C4-2B (cell line): Measurements from ENCODE around the gene PDGFD.

Experiments used
- H3K27ac ChIP-seq: fragments of 450-650 bp; 2 replicates; pipeline ENCODE4 v1.5.1; 2017
- CTCF ChIP-seq: fragments of 450-650 bp; conservative IDR thresholded peaks from 2 replicates; pipeline ENCODE4 v1.5.1; 2017; ENCODE audit warnings: mild to moderate bottlenecking
- ZFX ChIP-seq: fragments of 450-650 bp; IDR thresholded peaks from 2 replicates; pipeline ENCODE4 v1.6.1; 2017

Gene PDGFD

DNA sequence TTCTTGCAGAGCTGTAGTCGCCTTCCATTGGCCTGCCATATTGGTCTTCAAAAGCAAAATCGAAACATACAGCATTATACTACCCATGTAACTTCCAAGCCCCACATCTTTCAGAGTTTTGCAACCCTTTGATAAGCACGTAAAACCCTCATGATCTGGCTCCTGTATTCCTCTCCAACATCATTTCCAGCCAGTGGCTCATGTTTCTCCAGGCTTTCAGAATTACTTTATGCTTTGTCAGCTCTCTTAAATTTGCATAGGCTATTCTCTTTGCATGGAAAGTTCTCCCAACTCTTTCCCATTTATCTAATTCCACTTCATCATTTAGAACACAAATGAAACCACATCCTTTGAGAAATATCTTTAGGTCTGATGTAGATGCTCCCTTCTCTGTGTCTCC, 195.3 kb downstream of the PDGFD start:
- TF ChIP-seq CTCF, result no peak
- TF ChIP-seq ZFX, result no peak
- no peak overlapping the region for H3K27ac ChIP-seq

DNA sequence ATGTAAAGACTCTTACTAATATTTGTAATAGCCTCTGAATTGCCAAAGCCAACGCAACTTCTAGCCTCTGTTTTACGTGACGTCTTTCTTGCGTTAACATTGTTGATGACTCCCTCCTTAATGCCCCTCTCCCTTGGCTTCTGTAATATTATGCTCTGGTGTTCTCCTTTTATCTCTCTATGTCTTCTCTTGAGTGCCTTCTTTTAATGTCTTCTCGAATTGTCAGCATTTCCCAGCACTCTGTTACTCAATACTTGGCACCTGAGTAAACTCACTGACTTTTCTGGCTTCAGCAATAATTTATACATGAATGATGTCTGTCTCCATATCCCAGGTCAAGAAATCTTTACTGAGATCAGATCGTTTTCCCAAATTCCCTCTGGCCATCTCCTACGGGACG, 196.0 kb downstream of the PDGFD start:
- TF ChIP-seq CTCF (no peak), ZFX (no peak)

GRCh38 chr11:103964390-103964789, 199.6 kb downstream of the PDGFD start:
- H3K27ac ChIP-seq, result no peak overlapping the region
- TF ChIP-seq ZFX, result no peak
- TF ChIP-seq CTCF, result no peak; the same call in 1 of the 2 replicates

More for the DNA sequence above, 196.0 kb downstream of the PDGFD start:
- no peak overlapping the region for H3K27ac ChIP-seq

- TF ChIP-seq CTCF (no peak), ZFX (no peak)
- no peak overlapping the region for H3K27ac ChIP-seq
These were observed 200.3 kb downstream of the PDGFD start for GRCh38 chr11:103963648-103964047.

GRCh38 chr11:103961010-103961409, 202.9 kb downstream of the PDGFD start:
- no peak for TF ChIP-seq ZFX
- TF ChIP-seq CTCF, result no peak
- no peak overlapping the region for H3K27ac ChIP-seq

DNA sequence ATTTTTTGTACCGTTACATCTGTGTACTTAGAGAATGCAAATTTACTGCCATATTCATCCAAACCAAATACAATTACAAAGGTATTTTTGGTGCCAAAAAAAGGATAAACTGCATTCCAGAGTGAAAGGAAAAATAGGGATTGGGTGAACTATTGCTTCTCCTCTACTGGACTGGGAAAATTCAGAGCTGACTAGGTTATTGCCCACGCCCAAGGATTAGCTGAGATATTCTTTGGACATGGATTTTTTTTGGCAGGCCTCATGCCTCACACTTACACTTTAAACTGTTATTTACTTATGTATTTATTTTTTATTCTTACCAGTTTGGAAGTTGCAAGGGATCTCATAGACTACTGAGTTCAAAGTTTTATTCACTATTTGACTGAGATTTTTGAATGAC, 203.8 kb downstream of the PDGFD start:
- no peak overlapping the region for H3K27ac ChIP-seq
- TF ChIP-seq ZFX (no peak), CTCF (no peak)

DNA sequence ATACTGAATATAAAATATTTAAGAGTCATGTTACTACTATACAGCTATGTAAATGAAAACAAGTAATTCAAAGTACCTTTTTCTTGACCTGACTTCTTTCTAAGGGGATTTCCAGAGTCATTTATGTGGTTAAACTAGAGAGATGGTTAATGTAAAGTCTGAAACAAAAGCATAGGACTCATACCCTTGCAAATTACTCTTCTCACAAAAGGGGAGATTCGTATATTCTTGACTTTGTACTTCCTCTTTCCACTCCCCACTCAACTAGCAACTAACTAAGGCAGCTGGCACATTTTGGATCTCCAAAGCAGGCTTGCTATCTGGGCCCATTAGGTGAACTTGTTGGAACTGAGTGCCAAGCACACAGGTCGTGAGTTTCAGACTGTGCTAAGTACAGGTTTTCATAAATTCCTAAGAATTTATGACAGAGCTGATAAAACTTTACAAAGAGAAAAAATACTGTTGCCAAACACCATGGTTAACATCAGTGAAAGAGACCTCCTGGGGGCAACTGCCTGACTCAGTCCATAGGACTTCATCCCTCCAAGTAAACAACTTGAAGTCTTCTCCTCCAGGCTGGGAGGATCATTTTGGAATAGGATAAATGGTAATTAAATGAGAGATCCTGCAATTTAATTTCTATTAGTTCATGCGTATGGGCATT, 204.5 kb downstream of the PDGFD start:
- no peak overlapping the region for H3K27ac ChIP-seq
- TF ChIP-seq CTCF (no peak), ZFX (no peak)
